ENCODE measurements around the gene PHF1.

DNA sequence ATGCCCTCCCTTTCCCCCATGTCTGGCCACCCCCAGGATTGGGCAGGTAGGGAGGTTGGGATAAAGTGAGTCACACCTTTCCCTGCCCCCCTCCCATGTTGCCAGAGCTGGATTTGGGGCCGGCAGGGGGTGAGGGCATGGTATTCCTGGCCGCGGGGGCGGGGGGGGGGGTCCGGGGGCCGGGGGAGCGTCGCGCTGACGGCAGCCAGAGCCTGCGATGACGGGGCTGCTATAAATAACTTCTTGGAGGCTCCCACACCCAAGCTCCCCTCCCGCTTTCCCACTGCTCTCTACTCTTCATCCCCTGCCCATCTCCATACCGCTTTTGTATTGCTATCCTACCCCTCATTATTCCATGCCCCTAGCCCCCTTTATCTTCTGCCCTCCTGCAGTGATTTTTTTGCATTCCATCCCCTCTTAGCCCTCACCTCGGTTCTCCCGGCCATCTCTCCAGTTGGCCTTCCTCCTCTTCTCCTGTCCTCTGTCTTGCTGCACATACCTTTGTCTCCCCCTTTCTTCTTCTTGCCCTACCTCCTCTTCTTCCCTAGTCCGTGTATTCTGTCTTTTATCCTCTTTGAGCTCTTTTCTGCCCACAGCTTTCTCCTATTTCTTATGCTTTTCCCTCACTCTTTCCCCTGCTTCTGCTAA is 22.9 kb downstream of the PHF1 start:
- no peak for TF ChIP-seq EZH2 (IDR thresholded peaks at IDR 0.05; ENCODE audit: insufficient read depth, poor library complexity, severe bottlenecking)
- no peak for TF ChIP-seq EZH2phosphoT487 (IDR thresholded peaks at IDR 0.05; ENCODE audit: insufficient read depth, low read depth)
